ENCODE data around the gene PPIG. TPM values are rescaled to one million over a fixed set of nuclear protein-coding genes. Genes with fewer than 3 reads are reported as not detected.

Gene PPIG
- total RNA-seq, 4 donors from 2014 or later: 33.3 to 58.8 (median 37.6) TPM

DNA sequence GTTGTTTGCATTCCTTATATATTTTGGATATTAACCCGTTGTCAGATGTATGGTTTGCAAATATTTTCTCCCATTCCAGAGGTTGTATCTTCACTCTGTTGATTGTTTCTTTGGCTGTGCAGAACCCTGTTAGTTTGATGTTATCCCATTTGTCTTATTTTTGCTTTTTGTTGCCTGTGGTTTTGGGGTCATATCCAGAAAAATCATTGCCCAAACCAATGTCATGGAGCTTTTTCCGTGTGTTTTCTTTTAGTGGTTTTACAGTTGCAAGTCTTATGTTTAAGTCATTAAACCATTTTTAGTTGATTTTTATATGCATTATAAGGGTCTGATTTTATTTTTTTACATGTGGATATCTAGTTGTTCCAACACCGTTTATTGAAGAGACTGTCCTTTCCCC, 35.8 kb downstream of the PPIG start:
- WGBS, 2 donors (ENCODE audit: low coverage in 1 of 2): 33 to 53% methylated on average over 2 to 3 of the region's 3 CpGs
- H3K36me3 ChIP-seq: peaks cover 0 to 80% of the 10 kb centered on the region in 2 donors
- no peak overlapping the region for H3K4me3 ChIP-seq
- no peak overlapping the region for H3K27ac ChIP-seq
- no peaks in the 10 kb centered on the region for H3K4me1 ChIP-seq
- H3K27me3 ChIP-seq: no peaks in the 10 kb centered on the region
- TF ChIP-seq EP300 (IDR thresholded peaks at IDR 0.05): no peak
- TF ChIP-seq POLR2A (IDR thresholded peaks at IDR 0.05): no peak
- TF ChIP-seq, protein P1, sequence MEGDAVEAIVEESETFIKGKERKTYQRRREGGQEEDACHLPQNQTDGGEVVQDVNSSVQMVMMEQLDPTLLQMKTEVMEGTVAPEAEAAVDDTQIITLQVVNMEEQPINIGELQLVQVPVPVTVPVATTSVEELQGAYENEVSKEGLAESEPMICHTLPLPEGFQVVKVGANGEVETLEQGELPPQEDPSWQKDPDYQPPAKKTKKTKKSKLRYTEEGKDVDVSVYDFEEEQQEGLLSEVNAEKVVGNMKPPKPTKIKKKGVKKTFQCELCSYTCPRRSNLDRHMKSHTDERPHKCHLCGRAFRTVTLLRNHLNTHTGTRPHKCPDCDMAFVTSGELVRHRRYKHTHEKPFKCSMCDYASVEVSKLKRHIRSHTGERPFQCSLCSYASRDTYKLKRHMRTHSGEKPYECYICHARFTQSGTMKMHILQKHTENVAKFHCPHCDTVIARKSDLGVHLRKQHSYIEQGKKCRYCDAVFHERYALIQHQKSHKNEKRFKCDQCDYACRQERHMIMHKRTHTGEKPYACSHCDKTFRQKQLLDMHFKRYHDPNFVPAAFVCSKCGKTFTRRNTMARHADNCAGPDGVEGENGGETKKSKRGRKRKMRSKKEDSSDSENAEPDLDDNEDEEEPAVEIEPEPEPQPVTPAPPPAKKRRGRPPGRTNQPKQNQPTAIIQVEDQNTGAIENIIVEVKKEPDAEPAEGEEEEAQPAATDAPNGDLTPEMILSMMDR (IDR thresholded peaks at IDR 0.05): no peak
- no peak for TF ChIP-seq POLR2AphosphoS5 (IDR thresholded peaks at IDR 0.05)
- H3K9me3 ChIP-seq: no peaks in the 10 kb centered on the region
- ATAC-seq: no peak

GRCh38 chr2:169620509-169620908, 36.4 kb downstream of the PPIG start:
- Histone ChIP-seq H3K9me3 (no peaks in the 10 kb centered on the region), H3K27me3 (no peaks in the 10 kb centered on the region), H3K36me3 (peaks cover 0 to 79% of the 10 kb centered on the region in 2 donors), H3K27ac (no peak overlapping the region), H3K4me3 (no peak overlapping the region), H3K4me1 (no peaks in the 10 kb centered on the region)
- 77 to 83% methylated on average over 1 of the region's 1 CpG for WGBS, 2 donors (ENCODE audit: low coverage in 1 of 2)
- no peak for ATAC-seq
- no peak for TF ChIP-seq POLR2AphosphoS5 (IDR thresholded peaks at IDR 0.05)
- TF ChIP-seq, protein P1 (IDR thresholded peaks at IDR 0.05): no peak

DNA sequence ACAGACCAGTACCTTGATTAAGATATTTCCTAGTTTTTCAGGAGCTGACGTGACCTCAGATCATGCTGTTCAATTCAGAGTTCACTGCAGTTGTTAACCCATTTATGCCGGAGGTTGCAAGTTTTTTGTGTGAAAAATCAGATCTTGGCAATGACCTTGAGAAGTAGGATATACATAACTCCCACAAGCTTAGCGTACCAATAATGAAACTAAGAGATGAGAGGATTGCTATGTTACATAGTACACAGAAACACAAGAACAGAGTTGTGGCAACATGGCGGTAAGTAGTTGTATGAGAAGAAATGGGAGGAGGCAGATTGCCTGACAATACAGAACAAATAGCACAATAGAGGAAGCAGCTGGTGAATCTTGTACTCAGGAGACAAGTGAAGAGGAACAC, 39.1 kb downstream of the PPIG start:
- Histone ChIP-seq H3K27ac (no peak overlapping the region), H3K4me1 (no peaks in the 10 kb centered on the region), H3K36me3 (peaks cover 0 to 74% of the 10 kb centered on the region in 2 donors), H3K4me3 (no peak overlapping the region), H3K27me3 (no peaks in the 10 kb centered on the region), H3K9me3 (no peaks in the 10 kb centered on the region)
- ATAC-seq: no peak
- 68 to 81% methylated on average over 3 to 4 of the region's 4 CpGs for WGBS, 2 donors (ENCODE audit: low coverage in 1 of 2)
- TF ChIP-seq, protein P1 (IDR thresholded peaks at IDR 0.05): no peak
- TF ChIP-seq POLR2A (IDR thresholded peaks at IDR 0.05): no peak
- TF ChIP-seq POLR2AphosphoS5 (IDR thresholded peaks at IDR 0.05): no peak
- TF ChIP-seq EP300 (IDR thresholded peaks at IDR 0.05): no peak

DNA sequence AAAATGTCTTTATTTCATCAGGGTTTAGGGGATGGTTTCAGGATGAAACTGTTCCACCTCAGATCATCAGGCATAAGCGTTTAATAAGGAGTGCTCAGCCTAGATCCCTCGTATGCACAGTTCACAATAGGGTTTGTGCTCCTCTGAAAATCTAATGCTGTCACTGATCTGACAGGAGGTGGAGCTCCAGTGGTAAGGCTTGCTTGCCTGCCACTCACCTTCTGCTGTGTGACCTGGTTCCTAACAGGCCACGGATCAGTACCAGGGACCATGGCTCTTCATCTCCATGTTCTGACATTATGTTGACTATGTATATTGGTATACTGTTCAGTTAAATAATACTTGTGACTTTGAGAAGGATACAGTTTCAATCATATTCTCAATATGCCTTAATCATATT, 41.6 kb downstream of the PPIG start:
- no peak overlapping the region for H3K27ac ChIP-seq
- ATAC-seq: no peak
- H3K4me3 ChIP-seq: no peak overlapping the region
- H3K36me3 ChIP-seq: peaks cover 0 to 78% of the 10 kb centered on the region in 2 donors
- 84 to 92% methylated on average over 2 to 3 of the region's 3 CpGs for WGBS, 2 donors (ENCODE audit: low coverage in 1 of 2)
- no peaks in the 10 kb centered on the region for H3K4me1 ChIP-seq
- H3K27me3 ChIP-seq: no peaks in the 10 kb centered on the region
- TF ChIP-seq POLR2AphosphoS5 (IDR thresholded peaks at IDR 0.05) (no peak), EP300 (IDR thresholded peaks at IDR 0.05) (no peak)
- TF ChIP-seq, protein P1 (IDR thresholded peaks at IDR 0.05): no peak
- H3K9me3 ChIP-seq: no peaks in the 10 kb centered on the region

DNA sequence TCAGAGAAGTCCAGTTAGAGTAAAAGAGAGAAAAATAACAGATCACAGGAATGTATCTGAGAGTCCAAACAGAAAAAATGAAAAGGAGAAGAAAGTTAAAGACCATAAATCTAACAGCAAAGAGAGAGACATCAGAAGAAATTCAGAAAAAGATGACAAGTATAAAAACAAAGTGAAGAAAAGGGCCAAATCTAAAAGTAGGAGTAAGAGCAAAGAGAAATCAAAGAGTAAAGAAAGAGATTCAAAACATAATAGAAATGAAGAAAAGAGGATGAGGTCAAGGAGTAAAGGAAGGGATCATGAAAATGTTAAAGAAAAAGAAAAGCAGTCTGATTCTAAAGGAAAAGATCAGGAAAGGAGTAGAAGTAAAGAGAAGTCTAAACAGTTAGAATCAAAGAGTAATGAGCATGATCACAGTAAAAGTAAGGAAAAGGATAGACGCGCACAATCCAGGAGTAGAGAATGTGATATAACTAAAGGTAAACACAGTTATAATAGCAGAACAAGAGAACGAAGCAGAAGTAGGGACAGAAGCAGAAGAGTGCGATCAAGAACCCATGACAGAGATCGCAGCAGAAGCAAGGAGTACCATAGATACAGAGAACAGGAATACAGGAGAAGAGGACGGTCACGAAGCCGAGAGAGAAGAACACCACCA, 52.4 kb downstream of the PPIG start:
- Histone ChIP-seq H3K27me3 (no peaks in the 10 kb centered on the region), H3K9me3 (no peaks in the 10 kb centered on the region), H3K4me3 (no peak overlapping the region), H3K4me1 (peaks cover 0 to 6% (median 0%) of the 10 kb centered on the region in 3 donors), H3K36me3 (peaks cover 0 to 67% of the 10 kb centered on the region in 2 donors), H3K27ac (no peak overlapping the region)
- ATAC-seq: no peak
- 91 to 95% methylated on average over 7 to 8 of the region's 8 CpGs for WGBS, 2 donors (ENCODE audit: low coverage in 1 of 2)
- TF ChIP-seq EP300 (IDR thresholded peaks at IDR 0.05): no peak
- TF ChIP-seq POLR2AphosphoS5 (IDR thresholded peaks at IDR 0.05): no peak
- TF ChIP-seq, protein P1 (IDR thresholded peaks at IDR 0.05): no peak
- no peak for TF ChIP-seq POLR2A (IDR thresholded peaks at IDR 0.05)

All from gastroesophageal sphincter (tissue), 4 donors.